Measurements from ENCODE around the gene P3H4.

Gene P3H4

GRCh38 chr17:41772218-41772585 is 39.5 kb downstream of the P3H4 start:
- no peak for DNase-seq (ENCODE audit: low spot score)

- no peak for DNase-seq (ENCODE audit: low spot score)
These were observed 40.2 kb downstream of the P3H4 start for GRCh38 chr17:41771389-41772206.

GRCh38 chr17:41769985-41770384 is 41.8 kb downstream of the P3H4 start:
- DNase-seq (ENCODE audit: low spot score) = no peak

- no peak for DNase-seq (ENCODE audit: low spot score)
These were observed 42.3 kb downstream of the P3H4 start for GRCh38 chr17:41769346-41769862.

- no peak for DNase-seq (ENCODE audit: low spot score)
These were observed 43.0 kb downstream of the P3H4 start for GRCh38 chr17:41768682-41769288.

GRCh38 chr17:41767324-41768042 is 44.3 kb downstream of the P3H4 start:
- DNase-seq (ENCODE audit: low spot score) = no peak

- no peak for DNase-seq (ENCODE audit: low spot score)
These were observed 45.6 kb downstream of the P3H4 start for GRCh38 chr17:41766135-41766534.

GRCh38 chr17:41763327-41763726 is 48.4 kb downstream of the P3H4 start:
- DNase-seq (ENCODE audit: low spot score) = no peak

- no peak for DNase-seq (ENCODE audit: low spot score)
These were observed 48.9 kb downstream of the P3H4 start for GRCh38 chr17:41762841-41763240.

GRCh38 chr17:41762391-41762790 is 49.4 kb downstream of the P3H4 start:
- DNase-seq (ENCODE audit: low spot score) = no peak

GRCh38 chr17:41760878-41761277 is 50.9 kb downstream of the P3H4 start:
- no peak for DNase-seq (ENCODE audit: low spot score)

GRCh38 chr17:41758601-41759000 is 53.1 kb downstream of the P3H4 start:
- DNase-seq (ENCODE audit: low spot score) = no peak

GRCh38 chr17:41754066-41754465 is 57.7 kb downstream of the P3H4 start:
- no peak for DNase-seq (ENCODE audit: low spot score)

Measured in Ammon's horn (tissue), 1 donor.